GM06990 (cell line): ENCODE results near the gene SOAT1.
"Not testable (repeated sequence)": the region's sequence is repeated elsewhere in the genome, so short reads cannot be mapped to it uniquely, and the experiment has no call there.

ENCODE experiments used
- DNase-seq: peaks from one replicate; pipeline ENCODE4 v3.0.0-alpha.2; 2011; ENCODE audit not compliant: insufficient read length; ENCODE audit errors: extremely low read depth
- H3K27me3 ChIP-seq: replicated peaks from 2 replicates; pipeline ENCODE4 v1.6.0; 2011; ENCODE audit warnings: low read length; ENCODE audit not compliant: control insufficient read depth, insufficient read depth
- H3K36me3 ChIP-seq: 2 replicates; pipeline ENCODE4 v1.5.1; 2011; ENCODE audit warnings: low read length; ENCODE audit not compliant: control insufficient read depth, insufficient read depth
- H3K4me3 ChIP-seq: replicated peaks from 2 replicates; pipeline ENCODE4 v1.5.1; 2011; ENCODE audit warnings: low read depth, mild to moderate bottlenecking, control low read depth, low read length
- CTCF ChIP-seq: IDR thresholded peaks from 2 replicates; pipeline ENCODE4 v1.5.1; 2011; ENCODE audit warnings: low read length, control low read depth, mild to moderate bottlenecking, inconsistent platforms; ENCODE audit not compliant: insufficient read depth, poor library complexity, severe bottlenecking

SOAT1 gene

GRCh38 chr1:179262183-179262582 is 31.4 kb upstream of the SOAT1 start:
- DNase-seq, result no peak
- Histone ChIP-seq H3K27me3 (no peaks in the 10 kb centered on the region), H3K4me3 (no peak overlapping the region), H3K36me3 (no peaks in the 10 kb centered on the region)
- TF ChIP-seq CTCF, result no peak

GRCh38 chr1:179263121-179263520 is 30.5 kb upstream of the SOAT1 start:
- DNase-seq, result no peak
- H3K4me3 ChIP-seq, result no peak overlapping the region
- no peaks in the 10 kb centered on the region for H3K36me3 ChIP-seq
- H3K27me3 ChIP-seq, result no peaks in the 10 kb centered on the region
- TF ChIP-seq CTCF, result no peak

DNA sequence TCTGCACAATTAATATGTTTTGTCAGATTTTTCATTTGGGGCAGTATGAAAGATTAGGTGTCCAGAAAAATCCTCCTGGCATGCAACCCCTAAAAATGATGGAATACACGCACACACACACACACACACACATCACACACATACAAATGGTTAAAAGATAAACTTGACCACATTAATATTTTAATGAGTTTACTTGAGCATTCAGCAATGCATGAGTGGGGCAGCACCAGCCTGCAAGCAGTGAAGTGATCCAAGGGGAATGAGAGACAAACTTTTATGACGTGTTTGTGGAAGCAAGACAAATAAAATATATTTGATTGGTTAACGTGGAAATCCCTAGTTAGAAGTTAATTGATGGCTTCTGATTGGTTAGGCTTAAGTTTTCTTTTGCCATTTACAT is 29.1 kb upstream of the SOAT1 start:
- no peak overlapping the region for H3K4me3 ChIP-seq
- no peaks in the 10 kb centered on the region for H3K36me3 ChIP-seq
- H3K27me3 ChIP-seq, result no peaks in the 10 kb centered on the region
- DNase-seq, result no peak
- no peak for TF ChIP-seq CTCF

- Histone ChIP-seq H3K36me3 (no peaks in the 10 kb centered on the region), H3K4me3 (no peak overlapping the region), H3K27me3 (no peaks in the 10 kb centered on the region)
- no peak for TF ChIP-seq CTCF
- no peak for DNase-seq
These were observed 24.5 kb upstream of the SOAT1 start for GRCh38 chr1:179269071-179269470.

DNA sequence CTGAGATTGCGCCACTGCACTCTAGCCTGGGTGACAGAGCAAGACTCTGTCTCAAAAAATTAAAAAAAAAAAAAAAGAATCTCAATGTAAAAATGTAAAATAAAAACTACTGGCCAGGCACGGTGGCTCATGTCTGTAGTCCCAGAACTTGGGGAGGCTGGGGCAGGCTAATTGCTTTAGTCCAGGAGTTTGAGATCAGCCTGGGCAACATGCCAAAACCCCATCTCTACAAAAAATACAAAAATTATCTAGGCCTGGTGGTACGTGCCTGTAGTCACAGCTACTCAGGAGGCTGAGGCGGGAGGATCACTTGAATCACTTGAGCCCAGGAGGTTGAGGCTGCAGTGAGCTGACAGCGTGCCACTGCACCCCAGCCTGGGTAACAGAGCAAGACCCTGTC is 19.2 kb upstream of the SOAT1 start:
- not testable (repeated sequence) for H3K36me3 ChIP-seq, DNase-seq, H3K27me3 ChIP-seq, H3K4me3 ChIP-seq

GRCh38 chr1:179278920-179279319 is 14.7 kb upstream of the SOAT1 start:
- Histone ChIP-seq H3K27me3 (no peaks in the 10 kb centered on the region), H3K36me3 (no peaks in the 10 kb centered on the region), H3K4me3 (no peak overlapping the region)
- TF ChIP-seq CTCF, result no peak
- no peak for DNase-seq
